MM.1S (cell line): ENCODE measurements around the gene SUSD1.

Experiments
- EZH2 ChIP-seq: fragments of 300-600 bp; sonication (generic); optimal IDR thresholded peaks from 2 replicates; pipeline ENCODE3; 2017; ENCODE audit warnings: low read depth, mild to moderate bottlenecking, antibody characterized with exemption, low read length, mixed read lengths
- TF ChIP-seq, protein P1 (sequence below): fragments of 300-600 bp; sonication (generic); IDR thresholded peaks from 2 replicates; pipeline ENCODE4 v1.5.1; 2016; ENCODE audit warnings: antibody characterized with exemption, low read length, mixed read lengths

DNA sequence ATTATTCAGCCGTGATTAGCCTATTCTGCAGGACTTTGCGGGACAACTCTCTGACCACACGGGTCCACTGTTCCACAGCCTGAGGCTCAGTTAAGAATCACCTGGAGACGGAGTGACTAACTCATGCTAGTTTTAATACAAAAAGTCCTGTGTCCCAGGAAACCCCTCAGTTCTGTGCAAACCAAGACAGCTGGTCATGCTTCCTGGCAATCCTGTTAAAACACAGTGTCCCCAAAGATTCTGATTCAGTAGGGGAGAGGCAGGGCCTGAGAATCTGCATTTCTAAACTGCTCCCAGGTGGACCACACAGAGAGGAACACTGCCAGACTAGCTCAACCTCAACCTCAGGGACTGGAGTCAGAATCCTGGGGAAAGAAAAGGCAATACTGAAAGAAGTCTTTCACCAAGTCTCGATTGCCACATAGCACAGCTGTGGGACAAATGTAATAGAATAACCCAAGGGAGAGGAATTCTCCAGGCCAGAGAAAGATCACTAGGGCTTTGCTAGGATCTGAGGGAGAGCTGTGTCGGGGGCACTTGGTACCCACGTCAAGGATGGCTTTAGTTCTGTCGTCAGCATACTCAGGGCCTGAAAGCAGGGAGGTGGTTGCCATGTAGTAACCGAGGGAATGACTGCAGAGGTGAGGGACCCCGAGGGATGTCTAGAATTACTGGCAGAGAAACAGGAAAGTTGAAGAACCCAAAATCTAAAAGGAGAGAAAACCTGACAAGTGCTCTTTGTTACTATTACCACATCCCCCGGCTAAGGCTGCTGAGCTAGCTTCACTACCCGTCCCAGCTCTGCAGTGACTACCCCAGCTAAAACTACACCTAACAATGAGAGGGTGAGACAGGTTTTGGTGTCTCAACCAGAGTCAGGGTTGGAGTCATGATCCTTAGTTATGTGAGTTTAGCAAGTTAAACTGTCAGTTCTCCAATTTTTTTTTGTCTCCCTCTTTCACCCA, 8.6 kb downstream of the SUSD1 start:
- TF ChIP-seq, protein P1, sequence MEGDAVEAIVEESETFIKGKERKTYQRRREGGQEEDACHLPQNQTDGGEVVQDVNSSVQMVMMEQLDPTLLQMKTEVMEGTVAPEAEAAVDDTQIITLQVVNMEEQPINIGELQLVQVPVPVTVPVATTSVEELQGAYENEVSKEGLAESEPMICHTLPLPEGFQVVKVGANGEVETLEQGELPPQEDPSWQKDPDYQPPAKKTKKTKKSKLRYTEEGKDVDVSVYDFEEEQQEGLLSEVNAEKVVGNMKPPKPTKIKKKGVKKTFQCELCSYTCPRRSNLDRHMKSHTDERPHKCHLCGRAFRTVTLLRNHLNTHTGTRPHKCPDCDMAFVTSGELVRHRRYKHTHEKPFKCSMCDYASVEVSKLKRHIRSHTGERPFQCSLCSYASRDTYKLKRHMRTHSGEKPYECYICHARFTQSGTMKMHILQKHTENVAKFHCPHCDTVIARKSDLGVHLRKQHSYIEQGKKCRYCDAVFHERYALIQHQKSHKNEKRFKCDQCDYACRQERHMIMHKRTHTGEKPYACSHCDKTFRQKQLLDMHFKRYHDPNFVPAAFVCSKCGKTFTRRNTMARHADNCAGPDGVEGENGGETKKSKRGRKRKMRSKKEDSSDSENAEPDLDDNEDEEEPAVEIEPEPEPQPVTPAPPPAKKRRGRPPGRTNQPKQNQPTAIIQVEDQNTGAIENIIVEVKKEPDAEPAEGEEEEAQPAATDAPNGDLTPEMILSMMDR: no peak
- TF ChIP-seq EZH2: no peak
